Neural crest cell (in vitro differentiated cells): Measurements from ENCODE around the gene MYO5B. TPM values are rescaled to one million over a fixed set of nuclear protein-coding genes. Genes with fewer than 3 reads are reported as not detected.

Experiments used
- DNase-seq: peaks from one replicate; pipeline ENCODE4 v3.0.0; 2021; ENCODE audit warnings: low read depth, mixed read lengths, low spot score
- H3K27ac Mint-ChIP-seq: one replicate; pipeline ENCODE4 v1.8.0; 2021; ENCODE audit warnings: mild to moderate bottlenecking, mixed read lengths; ENCODE audit not compliant: unreplicated experiment
- H3K27me3 Mint-ChIP-seq: 2 replicates; pipeline ENCODE4 v1.8.0; 2021; ENCODE audit warnings: low read depth, mild to moderate bottlenecking, mixed read lengths
- H3K36me3 Mint-ChIP-seq: 2 replicates; pipeline ENCODE4 v1.8.0; 2021; ENCODE audit warnings: low read depth, mild to moderate bottlenecking, mixed read lengths
- H3K4me1 Mint-ChIP-seq: 2 replicates; pipeline ENCODE4 v1.8.0; 2021; ENCODE audit warnings: mixed read lengths
- H3K4me3 Mint-ChIP-seq: one replicate; pipeline ENCODE4 v1.8.0; 2021; ENCODE audit warnings: mild to moderate bottlenecking, mixed read lengths
- H3K9me3 Mint-ChIP-seq: 2 replicates; pipeline ENCODE4 v1.8.0; 2021; ENCODE audit warnings: mixed read lengths
- total RNA-seq: library from RNA; stranded (reverse); gene quantifications from 2 replicates; pipeline ENCODE4 v1.2.1, GENCODE V29; 2021
- TF ChIP-seq, protein P1 (sequence below): fragments of 200-600 bp; sonication (generic); conservative IDR thresholded peaks from 2 replicates; pipeline ENCODE4 v1.5.0; 2021; ENCODE audit warnings: antibody characterized with exemption, mild to moderate bottlenecking

Gene MYO5B
- total RNA-seq, 1 donor from 2014 or later = 0.40 TPM

DNA sequence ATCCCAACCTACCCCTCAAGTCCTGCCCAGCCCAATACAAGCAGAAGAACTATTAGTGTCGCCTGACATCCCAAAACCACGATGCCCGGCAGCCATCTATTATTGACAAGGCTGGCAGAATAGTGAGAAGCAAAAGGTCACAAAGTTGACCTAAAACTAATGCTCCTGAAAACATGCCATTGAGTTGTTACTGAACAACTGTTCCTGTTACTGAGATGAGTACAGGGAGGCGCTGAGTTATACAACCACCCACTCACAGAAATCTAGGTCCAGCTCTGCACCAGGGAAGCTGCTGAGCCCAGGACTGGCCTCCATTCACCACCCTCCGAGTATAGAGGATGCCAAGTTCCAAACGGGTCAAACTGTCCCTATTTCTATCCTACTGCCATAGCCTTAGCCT lies 201.6 kb downstream of the MYO5B start:
- H3K9me3 Mint-ChIP-seq = no peaks in the 10 kb centered on the region
- DNase-seq = no peak
- no peak overlapping the region for H3K4me3 Mint-ChIP-seq
- TF ChIP-seq, protein P1, sequence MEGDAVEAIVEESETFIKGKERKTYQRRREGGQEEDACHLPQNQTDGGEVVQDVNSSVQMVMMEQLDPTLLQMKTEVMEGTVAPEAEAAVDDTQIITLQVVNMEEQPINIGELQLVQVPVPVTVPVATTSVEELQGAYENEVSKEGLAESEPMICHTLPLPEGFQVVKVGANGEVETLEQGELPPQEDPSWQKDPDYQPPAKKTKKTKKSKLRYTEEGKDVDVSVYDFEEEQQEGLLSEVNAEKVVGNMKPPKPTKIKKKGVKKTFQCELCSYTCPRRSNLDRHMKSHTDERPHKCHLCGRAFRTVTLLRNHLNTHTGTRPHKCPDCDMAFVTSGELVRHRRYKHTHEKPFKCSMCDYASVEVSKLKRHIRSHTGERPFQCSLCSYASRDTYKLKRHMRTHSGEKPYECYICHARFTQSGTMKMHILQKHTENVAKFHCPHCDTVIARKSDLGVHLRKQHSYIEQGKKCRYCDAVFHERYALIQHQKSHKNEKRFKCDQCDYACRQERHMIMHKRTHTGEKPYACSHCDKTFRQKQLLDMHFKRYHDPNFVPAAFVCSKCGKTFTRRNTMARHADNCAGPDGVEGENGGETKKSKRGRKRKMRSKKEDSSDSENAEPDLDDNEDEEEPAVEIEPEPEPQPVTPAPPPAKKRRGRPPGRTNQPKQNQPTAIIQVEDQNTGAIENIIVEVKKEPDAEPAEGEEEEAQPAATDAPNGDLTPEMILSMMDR = no peak
- no peaks in the 10 kb centered on the region for H3K36me3 Mint-ChIP-seq
- H3K27ac Mint-ChIP-seq = no peak overlapping the region
- H3K4me1 Mint-ChIP-seq = peaks cover 9% of the 10 kb centered on the region
- H3K27me3 Mint-ChIP-seq = no peaks in the 10 kb centered on the region

DNA sequence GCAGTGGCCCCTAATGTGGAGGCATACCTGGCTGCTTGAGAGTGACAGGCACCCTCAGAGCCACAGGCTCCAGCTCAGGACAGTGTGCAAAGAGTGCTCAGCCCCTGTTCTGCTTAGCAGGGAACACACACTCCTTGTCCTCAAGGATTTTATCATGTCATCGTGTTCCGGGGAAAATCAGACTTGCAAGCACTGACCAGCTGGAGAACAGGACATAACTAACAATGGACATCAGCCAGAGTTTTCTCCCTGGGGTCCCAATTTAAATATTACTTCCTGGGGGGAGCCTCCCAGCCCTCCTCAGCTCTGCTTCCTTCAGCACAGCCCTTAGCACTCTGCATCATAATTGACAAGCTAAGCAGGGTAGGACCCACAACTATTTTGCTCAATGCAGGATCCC lies 206.2 kb downstream of the MYO5B start:
- H3K9me3 Mint-ChIP-seq = no peaks in the 10 kb centered on the region
- no peaks in the 10 kb centered on the region for H3K36me3 Mint-ChIP-seq
- no peak overlapping the region for H3K4me3 Mint-ChIP-seq
- TF ChIP-seq, protein P1 = no peak
- no peaks in the 10 kb centered on the region for H3K27me3 Mint-ChIP-seq
- H3K4me1 Mint-ChIP-seq = no peaks in the 10 kb centered on the region
- H3K27ac Mint-ChIP-seq = no peak overlapping the region
- DNase-seq = no peak

DNA sequence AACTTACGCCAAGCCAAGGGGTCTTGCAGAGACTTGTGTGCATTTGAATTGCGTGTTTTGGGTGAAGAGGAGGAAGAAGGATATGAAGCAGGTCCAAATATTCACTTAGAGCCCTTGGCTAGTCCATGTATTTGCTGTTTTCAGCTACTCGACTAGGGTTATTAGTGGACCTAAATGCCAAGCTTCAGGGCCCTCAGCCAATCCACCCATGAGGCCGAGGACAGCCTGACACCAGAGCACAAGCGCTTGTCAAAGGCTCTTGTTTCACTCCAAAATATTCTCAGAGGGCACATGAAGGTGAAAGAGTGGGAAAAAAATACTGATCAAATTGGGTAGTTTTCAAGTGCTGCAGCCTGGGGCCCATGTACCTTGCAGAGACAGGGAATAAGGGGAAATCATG lies 206.8 kb downstream of the MYO5B start:
- DNase-seq = no peak
- H3K9me3 Mint-ChIP-seq = no peaks in the 10 kb centered on the region
- TF ChIP-seq, protein P1 = no peak
- H3K4me3 Mint-ChIP-seq = no peak overlapping the region
- no peaks in the 10 kb centered on the region for H3K4me1 Mint-ChIP-seq
- H3K36me3 Mint-ChIP-seq = no peaks in the 10 kb centered on the region
- H3K27me3 Mint-ChIP-seq = peaks cover 2% of the 10 kb centered on the region
- no peak overlapping the region for H3K27ac Mint-ChIP-seq

DNA sequence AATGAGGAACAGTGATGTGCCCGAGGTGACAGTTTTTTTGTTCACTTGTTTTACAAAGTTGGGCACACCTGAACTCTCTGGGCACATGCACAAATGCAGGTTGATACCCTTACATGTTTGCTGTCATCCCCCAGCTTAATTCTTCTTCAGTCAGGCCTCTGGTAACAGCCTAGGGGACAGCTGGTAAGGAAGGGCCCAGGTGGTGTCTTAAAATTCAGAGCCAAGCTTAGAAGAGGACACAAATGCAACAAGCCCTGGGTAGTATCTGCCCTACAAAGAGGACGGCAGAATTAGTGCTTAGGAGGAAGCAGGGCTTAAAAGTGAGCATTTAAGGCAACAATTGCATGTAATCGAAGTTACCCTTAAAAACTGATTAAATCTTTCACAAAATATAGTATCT lies 209.7 kb downstream of the MYO5B start:
- no peaks in the 10 kb centered on the region for H3K9me3 Mint-ChIP-seq

DNA sequence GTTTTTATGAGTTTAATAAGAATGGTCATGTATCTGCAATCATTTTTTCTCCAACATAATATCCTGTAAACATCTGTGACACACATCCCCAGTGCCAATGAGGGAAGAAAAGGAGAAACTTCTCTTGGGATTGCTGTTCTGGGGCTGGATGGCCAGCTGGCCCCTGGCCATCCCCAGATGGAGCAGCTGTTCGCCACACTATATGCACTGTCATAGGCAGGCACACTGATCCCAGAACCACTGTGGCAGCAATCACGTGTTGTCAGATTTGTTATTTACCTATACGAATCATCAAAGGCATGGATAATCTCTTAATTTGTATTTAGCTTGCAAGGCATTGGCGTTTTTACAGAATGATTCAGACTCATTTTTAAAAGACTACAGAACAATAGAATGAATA lies 214.1 kb downstream of the MYO5B start:
- peaks cover 9% of the 10 kb centered on the region for H3K27me3 Mint-ChIP-seq
- no peaks in the 10 kb centered on the region for H3K9me3 Mint-ChIP-seq
- H3K36me3 Mint-ChIP-seq = no peaks in the 10 kb centered on the region
- no peaks in the 10 kb centered on the region for H3K4me1 Mint-ChIP-seq
- DNase-seq = no peak
- H3K4me3 Mint-ChIP-seq = no peak overlapping the region
- TF ChIP-seq, protein P1 = no peak
- no peak overlapping the region for H3K27ac Mint-ChIP-seq

More for the DNA sequence above, 209.7 kb downstream of the MYO5B start:
- TF ChIP-seq, protein P1 = no peak
- no peak overlapping the region for H3K4me3 Mint-ChIP-seq
- H3K27ac Mint-ChIP-seq = no peak overlapping the region
- H3K36me3 Mint-ChIP-seq = no peaks in the 10 kb centered on the region
- no peaks in the 10 kb centered on the region for H3K4me1 Mint-ChIP-seq
- DNase-seq = no peak
- H3K27me3 Mint-ChIP-seq = peaks cover 9% of the 10 kb centered on the region
